Activated CD8-positive, alpha-beta memory T cell treated with anti-CD3 and anti-CD28 coated beads for 1 hour (primary cell): ENCODE results near the gene ZNF106.

Source experiments
- DNase-seq, 2 donors: peaks; one replicate each; pipeline ENCODE4 v3.0.0-alpha.2; 2020; ENCODE audit warnings: low read depth in 1 of 2; ENCODE audit errors: extremely low read depth in 1 of 2

ZNF106 gene

DNA sequence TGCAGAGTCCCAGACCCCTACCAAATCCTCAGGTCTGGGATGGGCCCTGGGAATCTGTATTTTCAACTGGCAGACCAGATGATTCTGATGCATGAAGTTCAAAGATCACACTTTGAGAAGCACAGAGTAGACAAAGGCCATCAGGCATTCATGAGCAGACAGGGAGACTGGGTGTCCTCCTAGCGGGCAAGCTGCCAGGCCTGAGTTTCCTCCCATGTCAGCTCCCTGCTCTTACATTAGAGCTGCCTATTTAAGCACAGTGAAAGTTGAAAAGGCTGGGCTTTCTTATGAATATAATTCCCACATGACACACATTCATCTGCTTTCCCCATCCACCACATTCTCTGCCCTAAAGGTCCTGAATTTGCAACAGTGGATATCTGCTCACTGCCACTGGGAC lies 117.7 kb downstream of the ZNF106 start:
- DNase-seq: no peak

DNA sequence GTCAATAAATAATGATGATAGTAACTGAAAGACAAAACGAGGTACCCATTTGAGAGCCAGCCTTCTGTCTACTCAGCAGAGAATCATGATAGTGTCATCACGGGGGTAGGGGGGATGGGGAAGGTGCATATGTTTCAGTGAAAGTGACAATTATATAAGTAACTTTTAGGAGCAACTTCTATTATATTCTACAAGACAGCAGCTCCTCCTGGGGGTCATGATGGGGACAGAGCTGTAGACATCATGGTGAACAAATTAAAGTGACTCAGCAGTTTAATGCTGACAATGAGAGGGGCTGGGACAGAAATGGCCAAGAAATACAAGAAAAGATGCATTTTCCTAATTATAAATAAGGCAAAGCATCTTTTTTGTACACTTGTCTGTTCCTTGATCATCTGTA lies 119.8 kb downstream of the ZNF106 start:
- DNase-seq: no peak

DNA sequence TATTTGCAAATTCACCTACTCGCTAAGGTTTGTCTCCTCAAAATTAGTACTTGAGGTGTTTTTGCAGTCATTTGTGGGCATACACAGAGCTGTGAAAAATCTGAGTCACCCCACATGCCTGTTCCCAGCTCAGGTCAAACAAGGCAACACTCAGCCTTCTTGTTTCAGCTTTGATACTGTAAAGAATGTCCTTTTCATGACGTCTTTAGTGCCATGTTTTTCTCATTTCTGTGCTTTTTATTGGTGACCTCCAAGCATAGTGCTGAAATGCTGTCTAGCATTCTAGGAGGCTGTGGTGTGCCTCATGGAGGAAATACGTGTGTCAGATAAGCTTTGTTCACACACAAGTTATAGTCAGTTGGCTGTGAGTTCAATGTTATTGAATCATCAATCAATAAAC lies 122.8 kb downstream of the ZNF106 start:
- DNase-seq: no peak

DNA sequence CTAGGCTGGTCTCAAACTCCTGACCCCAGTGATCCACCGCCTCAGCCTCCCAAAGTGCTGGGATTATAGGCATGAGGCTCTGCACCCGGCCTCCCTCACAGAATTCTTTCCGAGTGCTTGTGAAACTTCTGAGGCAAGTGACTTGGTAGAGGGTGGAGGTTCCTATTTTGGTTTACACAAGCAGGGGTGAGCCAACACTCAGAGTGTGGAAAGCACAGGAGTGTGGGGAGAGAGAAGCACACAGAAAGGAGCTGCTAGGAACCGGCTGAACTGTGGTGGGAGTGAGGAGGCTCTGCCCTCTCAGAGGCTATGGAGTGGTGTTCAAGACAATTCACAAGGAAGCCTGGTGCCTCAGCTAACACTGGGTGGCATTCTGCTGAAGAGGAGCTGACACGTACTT lies 123.9 kb downstream of the ZNF106 start:
- DNase-seq: no peak

DNA sequence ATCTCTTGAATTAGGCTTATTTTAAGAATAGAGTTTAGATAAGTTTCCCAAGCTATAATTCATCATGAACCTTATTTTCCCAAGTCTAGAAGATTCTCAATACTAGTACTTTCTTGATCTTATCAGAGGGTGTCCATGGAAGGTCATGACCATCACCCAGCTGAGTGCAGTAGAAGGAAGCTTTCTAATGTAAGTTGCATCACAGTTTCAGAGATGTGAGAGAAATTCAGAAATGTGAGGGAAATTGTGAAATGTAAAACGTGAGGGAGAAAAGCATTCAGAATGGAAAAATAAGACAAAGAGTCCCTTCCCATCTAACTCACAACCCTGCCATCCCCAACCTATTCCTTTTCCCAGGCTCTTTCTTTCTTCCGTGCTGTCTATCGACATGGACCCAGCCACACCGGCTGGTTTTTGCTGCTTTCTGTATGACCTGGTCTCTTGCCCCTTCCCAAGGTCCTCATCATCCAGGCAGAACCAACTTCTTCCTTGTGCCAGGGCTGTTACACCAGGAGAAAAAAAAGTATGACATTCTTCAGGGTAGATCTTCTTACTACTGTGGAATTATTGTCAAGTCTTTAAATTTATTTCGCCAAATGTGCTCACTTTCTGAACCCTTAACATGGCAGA lies 124.9 kb downstream of the ZNF106 start:
- no peak for DNase-seq

DNA sequence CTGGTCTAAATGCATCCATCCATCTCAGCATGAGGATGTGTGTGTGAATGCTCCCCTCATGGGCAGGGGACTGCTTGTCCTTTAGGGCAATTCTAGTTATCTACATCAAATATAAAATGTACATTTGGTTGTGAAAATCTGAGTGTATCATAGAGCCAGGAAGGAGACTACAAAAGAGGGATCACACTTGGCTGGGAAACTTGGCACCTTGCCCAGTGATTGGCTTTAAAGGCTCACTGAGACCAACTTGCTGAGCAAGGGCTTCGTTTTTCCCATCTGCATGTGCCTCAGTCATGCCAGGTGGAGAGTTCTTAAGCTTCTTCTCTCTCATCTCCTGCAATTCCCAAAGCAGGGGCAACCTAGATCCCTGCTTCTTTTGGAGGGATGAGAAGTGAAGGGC lies 126.4 kb downstream of the ZNF106 start:
- DNase-seq: no peak

DNA sequence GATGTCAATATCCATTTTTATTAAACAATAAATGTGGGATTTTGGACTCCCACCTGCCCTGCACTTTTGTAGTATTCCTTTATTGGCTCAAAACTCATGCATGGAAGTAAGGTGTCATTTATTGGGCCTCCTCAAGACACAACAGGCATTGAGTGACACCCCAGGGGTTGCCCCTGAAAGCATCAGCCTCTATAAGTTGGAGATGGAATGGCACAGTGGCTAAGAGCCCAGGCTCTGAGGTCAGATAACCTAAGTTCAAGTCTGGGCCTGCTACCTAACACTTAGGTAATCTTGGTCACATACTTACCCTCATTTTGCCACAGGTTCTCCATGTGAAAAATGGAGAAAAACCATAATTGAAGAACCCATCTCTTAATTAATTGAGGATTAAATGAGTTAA lies 127.0 kb downstream of the ZNF106 start:
- DNase-seq: no peak

DNA sequence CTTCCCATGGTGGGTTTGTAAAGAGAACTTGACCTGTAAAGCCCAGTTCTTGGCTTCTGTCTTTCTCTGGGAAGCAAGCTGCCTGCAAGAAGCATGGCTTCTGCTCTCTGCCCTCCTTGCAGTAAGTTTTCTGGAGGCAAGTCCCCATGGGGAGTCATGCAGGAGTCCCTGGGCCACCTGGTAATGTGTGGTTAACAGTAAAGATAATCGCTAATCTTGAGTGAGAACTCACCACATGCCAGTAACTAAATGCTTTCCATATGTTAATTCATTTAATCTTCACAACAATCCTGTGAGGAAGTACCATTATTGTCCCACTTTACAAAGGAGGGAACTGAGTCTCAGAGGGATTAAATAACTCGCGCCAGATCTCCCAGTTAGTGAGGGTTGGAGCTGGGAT lies 127.5 kb downstream of the ZNF106 start:
- no peak for DNase-seq
